ENCODE data around the gene SCAMP1.

- TF ChIP-seq POLR2A (IDR thresholded peaks at IDR 0.05; ENCODE audit: insufficient read depth in 1 of 2, low read depth in 2 of 2, low read length in 2 of 2) (no peak), POLR2AphosphoS2 (IDR thresholded peaks at IDR 0.05; ENCODE audit: low read depth, low read length) (no peak), CTCF (CRISPR knock-in tag; IDR thresholded peaks at IDR 0.05) (no peak), ARID2 (CRISPR knock-in tag; IDR thresholded peaks at IDR 0.05; ENCODE audit: borderline replicate concordance) (no peak), ATF3 (CRISPR knock-in tag; IDR thresholded peaks at IDR 0.05) (no peak), ZNF432 (CRISPR knock-in tag; IDR thresholded peaks at IDR 0.05; ENCODE audit: borderline replicate concordance) (no peak), HDAC2 (CRISPR knock-in tag; IDR thresholded peaks at IDR 0.05) (no peak), STAT6 (CRISPR knock-in tag; IDR thresholded peaks at IDR 0.05; ENCODE audit: borderline replicate concordance) (no peak), KLF16 (CRISPR knock-in tag; IDR thresholded peaks at IDR 0.05) (no peak), ZNF567 (CRISPR knock-in tag; IDR thresholded peaks at IDR 0.05; ENCODE audit: borderline replicate concordance) (no peak), RFX5 (IDR thresholded peaks at IDR 0.05; ENCODE audit: low read depth, low read length) (no peak)
These were observed 141.3 kb downstream of the SCAMP1 start for GRCh38 chr5:78501411-78502352.

Measured in HepG2 (cell line).